ENCODE measurements around the gene POU2F2.
"Not testable (repeated sequence)": the region's sequence is repeated elsewhere in the genome, so short reads cannot be mapped to it uniquely, and the experiment has no call there.

POU2F2 gene

DNA sequence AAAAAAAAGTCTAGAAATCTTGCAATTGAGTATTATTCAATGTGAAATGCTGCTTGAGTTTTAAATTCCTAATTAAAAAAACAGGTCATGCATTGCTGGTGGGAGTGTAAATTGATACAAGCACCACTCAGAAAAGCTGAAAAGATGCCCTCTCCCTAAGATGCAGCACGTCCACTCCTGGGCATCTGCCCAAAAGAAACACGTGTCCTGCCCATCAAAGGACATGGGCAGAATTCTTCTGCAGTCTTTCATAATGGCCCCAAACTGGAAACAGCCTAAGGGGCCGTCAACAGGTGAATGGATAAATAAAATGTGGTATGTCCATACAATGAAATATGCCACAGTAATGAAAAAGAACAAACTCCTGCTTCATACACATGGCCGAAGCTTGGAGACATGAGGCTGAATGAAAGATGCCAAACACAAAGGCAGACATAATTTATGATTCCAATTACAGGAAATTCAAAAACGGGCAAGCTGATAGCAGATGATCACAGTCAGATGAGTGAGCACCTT lies 7.8 kb downstream of the POU2F2 start:
- DNase-seq: no peak

DNA sequence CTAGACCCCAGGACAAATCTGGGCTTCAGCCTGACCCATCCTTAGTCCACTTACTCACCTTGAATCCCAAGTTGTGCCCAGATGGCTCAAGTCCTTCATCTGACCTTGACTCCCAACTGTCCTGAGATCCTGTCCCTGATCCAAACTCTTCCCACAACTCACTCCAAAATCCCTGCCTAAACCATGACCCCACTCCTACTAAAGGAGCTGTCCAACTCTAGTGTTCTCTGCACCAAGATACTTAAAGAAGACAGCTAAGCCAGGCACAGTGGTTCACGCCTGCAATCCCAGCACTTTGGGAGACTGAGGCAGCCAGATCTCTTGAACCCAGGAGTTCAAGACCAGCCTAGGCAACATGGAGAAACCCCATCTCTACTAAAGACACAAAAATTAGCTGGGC lies 8.5 kb downstream of the POU2F2 start:
- no peak for DNase-seq

DNA sequence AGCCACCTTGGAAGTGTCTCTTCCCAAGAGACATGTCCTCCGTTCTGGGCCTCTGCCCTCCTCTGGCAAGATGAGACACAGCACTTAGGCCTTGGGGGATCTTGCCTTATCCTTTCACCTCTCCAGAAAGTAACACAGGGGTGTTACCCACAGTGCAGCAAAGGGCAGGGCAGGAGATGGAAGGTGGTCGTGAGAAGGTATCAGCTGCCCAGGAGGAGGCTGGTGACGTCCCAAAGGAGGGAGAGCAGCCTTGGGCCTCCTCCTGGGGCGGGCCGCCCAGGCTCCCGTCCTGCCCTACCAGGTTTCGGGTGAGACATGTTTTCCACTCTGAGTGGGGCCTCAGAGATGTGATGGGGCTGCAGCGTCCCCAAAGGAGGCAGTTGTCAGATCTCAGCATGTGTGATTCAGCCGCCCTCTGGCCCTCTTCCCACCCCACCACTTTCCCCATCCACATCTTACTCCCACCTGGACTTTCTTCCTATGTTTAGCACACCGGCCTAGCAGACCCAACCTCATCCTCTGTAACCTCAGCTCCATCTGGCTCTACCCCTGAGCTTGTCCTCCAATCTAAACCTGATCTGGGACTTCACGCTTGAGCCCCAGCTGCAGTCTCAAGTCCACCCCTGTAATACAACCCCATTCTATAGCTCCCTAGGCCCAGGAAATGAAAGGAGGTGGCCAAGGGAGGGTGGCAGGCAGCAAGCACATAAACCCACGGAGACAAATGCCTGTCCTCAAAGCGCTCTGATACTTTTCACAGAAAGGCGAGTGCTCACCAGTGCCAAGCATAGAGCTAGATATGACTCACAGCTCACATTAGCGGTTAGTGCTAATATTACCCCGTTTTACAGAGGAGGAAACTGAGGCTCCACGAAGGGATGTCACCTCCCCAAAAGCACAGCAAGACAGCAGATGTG lies 9.3 kb downstream of the POU2F2 start:
- DNase-seq: no peak

DNA sequence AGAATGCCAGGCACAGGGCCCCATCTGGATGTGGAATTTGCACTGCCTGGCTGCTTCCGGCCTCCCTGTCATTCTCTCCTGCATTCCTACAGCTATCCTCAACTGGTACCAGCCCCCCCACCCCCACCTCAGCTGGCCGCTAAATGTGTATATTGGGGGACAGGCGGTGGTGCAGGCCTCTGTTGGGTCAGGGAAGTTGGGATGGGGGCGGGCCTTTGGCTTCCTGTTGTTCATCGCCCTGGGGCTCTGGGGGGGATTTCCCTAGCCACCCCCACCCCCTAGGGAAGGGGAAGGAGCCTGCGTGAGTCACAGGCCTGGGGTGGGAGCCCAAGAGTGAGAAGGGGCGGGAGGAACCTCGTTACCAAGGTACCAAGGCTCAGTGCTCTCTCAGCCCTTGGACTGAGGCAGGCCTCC lies 10.6 kb downstream of the POU2F2 start:
- no peak for DNase-seq

DNA sequence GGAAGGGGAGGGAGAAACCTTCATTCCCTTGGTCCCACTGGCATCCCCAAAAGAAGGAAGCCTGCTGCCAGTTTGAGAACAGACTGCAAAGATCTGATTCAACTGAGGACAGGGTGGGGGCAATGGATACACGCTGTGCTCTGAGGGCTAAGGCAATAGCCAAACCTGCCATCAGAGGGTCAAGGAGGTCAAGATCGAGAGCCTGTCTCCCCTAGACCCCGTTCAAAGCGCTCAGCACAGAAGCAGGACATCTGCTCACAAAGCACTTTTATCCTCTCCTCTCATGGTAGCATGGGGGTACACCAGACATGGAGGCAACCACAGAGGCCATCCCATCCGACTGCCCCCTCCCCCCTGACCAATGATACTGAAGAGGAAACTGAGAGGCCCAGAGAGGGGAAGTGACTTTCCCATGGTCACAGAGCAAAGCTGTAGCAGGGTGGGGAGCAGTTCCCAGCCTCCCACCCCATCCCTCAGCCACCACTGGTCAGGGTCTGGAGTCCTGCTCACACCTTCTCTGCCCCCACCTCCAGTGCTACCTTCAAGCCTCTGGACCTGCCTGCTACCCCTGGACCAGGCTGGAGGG lies 11.1 kb downstream of the POU2F2 start:
- DNase-seq: no peak

DNA sequence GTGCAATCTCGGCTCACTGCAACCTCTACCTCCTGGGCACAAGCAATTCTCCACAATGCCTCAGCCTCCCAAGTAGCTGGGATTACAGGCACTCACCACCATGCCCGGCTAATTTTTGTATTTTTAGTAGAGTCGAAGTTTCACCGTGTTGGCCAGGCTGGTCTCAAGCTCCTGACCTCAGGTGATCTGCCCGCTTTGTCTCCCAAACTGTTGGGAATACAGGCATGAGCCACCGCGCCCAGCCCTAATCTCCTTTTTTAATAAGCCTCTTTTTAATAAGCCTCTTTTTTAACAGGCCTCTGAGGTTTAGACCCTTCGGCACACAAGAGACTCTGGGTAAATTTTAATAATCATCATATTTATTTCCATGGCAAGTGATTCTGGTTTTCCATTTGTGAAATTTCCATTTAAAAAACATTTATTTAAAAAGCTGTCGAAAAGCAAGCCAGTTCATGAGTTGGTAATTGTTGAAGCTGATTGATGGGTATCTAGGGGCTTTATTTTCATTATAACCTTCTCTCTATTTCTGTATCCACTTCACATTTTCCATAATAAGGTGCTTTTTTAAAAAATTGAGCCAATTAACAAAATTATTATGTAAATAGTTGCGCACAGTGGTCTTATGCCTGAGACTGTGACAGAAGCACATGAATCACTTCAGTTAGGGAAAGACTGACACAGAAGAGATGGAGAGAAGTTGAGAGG lies 11.8 kb downstream of the POU2F2 start:
- DNase-seq: no peak

DNA sequence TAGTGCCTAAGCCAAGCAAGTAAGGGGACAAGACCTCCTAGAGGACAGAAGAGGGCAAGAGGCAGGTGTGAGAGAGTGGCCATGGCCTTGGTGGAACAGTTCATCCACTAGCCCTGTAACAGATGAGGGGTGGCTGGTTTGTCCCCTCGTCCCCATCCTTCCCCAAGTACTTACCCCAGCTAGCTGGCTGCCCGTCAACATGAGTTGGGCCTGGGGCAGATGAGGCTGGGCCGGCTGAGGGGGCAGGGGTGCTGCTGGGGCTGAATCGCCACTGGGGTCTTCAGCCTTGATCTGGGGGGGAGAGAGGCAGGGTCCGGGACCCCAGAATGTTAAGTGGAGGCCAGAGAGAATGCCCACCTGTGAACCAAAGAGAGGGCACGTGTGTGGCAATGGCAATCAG lies 15.2 kb downstream of the POU2F2 start:
- no peak for DNase-seq

DNA sequence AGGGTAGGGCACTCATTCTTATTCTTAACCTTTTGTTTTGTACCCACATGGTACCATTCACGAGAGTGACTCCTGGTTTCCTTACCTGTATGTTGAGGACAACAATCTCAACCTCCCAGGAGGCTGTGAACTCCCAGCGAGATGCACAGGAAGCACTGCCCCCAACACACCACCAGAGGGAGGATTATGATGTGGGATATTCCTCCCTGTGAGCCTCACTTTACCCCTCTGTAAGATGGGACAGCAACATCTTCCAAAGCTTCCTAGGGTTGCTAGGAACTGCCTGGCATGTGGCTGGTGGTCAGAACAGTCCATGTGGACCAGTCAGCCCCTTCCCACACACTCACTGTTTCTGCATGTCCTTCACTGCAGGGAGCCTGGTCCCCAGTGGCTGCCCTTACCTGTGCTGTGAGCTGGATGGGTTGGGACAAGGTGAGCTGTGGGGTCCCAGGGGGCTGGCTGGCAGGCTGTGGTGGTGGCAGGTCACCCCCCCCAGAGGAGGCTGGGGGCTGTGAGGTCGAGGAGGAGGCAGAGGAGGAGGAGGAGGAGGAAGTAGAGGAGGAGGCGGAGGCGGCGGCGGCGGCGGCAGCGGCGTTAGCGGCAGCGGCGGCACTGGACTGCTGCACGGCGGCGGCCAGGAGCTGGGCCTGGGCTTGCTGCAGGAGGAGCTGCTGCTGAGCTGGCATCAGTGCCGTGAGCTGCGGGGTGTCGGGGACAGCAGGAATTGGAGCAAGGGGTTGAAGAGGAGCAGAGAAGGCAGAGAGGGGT lies 15.8 kb downstream of the POU2F2 start:
- no peak for DNase-seq

DNA sequence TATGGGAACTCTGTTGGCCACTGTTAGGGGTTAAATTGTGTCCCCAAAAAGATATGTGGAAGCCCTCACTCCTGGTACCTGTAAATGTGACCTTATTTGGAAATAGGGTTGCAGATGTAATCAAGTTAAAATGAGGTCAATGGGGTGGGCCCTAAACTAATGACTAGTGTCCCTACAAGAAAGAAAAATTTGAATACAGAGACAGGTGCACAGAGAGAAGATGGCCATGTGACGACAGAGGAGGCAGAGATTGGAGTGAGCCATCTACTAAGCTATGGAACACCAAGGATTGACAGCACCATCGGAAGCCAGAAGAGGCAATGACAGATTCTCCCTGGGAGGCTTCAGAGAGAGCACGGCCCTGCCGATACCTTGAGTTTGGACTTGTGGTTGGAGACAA lies 16.5 kb downstream of the POU2F2 start:
- no peak for DNase-seq

DNA sequence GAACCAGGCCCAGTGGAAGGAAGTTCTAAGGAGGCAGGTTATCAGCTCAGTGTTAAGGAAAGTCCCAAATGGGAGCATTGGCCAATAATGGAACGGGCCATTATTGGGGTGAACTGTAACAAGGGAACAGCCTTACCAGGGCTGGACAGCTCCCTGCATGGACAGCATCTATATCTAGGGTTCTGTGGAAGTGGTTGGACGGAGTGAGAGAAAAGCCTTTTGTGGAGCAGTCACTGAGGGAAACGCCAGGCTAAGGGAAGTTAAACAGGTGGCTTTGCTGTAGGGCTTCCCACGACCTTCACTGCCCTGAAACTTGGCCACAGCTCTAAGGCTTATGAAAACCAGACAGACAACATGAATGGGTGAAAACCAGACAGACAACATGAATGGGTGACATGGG lies 17.0 kb downstream of the POU2F2 start:
- no peak for DNase-seq

DNA sequence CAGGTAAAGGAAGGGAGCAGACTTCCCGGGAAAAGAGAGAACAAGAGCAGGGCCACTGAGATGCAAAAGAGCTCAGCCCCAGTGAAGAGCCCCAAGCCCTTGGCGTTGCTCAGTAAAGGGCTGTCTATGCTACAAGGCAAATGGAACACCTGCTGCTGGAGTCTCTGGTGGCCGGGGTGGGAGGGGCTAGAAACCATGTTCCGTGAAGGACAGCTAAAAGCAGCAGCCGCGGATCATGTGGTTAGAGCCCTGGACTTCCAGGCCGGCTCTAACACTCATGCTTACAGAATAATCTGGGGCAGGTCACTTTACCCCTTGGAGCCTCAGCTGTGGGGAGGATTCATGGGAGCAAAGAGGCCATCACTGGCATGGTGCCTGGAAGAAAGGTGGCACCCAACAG lies 17.8 kb downstream of the POU2F2 start:
- no peak for DNase-seq

DNA sequence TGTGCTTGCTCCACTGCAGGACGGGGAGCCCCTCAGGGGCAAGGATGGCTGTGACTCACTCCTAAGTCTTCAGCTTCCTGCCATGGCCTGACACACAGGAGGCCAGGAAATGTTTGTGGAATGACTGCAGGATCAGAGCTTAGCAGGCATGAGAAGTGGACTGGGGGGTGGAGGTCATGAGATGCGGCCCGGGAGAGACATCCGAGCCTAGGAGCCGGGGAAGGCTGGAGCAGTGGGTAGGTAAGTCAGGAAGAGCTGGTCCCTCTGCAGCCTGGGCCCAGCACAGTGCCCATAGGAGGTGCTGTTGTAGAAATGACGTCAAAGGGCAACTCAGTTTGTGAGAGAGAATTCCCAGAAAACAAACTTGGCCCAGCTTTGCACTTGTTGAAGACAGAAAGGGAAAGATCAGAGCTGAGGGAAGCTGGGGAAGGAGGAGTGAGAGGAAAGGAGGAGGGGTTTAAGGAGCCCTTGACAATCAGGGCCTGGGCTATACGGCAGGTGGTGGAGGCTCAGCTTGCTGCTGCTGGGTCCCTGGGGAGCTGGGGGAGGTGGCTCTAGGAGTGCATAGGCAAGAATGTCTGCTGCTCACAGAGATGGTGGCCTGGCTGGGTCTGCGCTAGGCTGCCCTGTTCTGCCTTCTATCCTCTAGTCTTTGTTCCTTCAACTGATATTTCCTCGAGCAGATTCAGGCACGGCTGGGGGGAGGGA lies 18.5 kb downstream of the POU2F2 start:
- DNase-seq: no peak

DNA sequence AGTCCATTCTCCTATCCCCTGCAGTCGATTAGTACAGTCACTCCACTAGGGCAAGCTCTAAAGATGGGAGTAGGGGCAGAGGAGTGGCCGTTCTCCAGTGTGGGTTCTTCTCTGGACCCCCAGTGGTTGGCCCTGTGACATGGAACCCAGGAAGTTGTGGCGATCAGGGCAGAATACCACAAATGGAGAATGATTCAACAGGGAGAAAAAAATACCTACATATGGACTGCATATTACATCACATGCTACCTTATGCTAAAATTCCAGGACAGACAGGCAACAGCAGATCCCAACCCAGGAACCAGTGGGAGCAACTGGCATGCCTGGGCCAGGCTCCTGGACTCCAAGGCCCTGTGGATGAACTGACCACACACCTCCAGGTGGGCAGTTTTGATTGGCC lies 20.4 kb downstream of the POU2F2 start:
- DNase-seq: no peak

DNA sequence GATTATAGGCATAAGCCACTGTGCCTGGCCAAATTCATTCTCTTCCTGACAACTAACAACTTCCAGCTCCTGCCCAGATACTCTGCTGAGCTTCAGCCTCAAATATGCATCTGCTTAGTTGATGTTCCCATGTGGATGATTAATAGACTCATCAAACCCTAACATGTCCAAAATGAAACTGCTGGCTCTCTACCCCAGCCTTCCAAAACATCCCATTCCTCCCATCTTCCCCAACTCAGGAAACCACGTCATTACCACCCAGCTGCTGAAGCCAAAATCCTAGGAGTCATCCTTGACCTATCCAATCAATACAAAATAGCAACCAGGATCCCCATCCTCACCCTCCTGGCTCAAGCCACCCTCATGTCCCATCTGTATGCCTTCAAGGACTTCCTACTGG lies 20.9 kb downstream of the POU2F2 start:
- DNase-seq: no peak

DNA sequence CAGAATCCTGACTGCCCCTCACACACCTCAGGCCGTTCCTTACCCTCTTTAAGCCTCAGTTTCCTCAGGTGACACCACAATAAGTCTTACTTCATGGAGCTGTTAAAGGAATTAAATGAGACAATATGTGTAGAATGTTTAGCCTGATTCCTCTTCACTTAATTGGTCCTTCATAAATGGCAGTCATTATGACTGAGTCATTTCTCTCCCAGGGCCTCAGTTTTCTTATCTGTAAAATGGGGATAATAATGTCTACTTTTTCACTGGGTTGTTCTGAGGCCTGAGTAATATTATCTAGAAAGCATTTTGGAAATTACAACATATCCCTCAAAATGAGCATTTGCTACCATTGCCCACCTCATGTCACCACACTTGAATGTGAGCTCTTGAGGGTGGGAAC lies 21.6 kb downstream of the POU2F2 start:
- DNase-seq: no peak

DNA sequence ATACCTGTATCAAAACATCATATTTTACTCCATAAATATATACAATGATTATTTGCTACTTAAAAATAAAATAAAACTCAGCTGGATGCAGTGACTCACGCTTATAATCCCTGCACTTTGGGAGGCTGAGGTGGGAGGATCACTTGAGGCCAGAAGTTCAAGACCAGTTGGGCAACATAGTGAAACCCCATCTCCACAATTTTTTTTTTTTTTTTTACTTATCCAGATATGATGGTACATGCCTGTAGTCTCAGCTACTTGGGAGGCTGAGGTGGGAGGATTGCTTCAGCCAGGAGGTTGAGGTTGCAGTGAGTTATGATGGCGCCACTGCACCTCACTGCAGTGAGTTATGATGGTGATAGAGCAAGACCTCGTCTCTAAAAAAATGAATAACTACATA lies 22.4 kb downstream of the POU2F2 start:
- no peak for DNase-seq

DNA sequence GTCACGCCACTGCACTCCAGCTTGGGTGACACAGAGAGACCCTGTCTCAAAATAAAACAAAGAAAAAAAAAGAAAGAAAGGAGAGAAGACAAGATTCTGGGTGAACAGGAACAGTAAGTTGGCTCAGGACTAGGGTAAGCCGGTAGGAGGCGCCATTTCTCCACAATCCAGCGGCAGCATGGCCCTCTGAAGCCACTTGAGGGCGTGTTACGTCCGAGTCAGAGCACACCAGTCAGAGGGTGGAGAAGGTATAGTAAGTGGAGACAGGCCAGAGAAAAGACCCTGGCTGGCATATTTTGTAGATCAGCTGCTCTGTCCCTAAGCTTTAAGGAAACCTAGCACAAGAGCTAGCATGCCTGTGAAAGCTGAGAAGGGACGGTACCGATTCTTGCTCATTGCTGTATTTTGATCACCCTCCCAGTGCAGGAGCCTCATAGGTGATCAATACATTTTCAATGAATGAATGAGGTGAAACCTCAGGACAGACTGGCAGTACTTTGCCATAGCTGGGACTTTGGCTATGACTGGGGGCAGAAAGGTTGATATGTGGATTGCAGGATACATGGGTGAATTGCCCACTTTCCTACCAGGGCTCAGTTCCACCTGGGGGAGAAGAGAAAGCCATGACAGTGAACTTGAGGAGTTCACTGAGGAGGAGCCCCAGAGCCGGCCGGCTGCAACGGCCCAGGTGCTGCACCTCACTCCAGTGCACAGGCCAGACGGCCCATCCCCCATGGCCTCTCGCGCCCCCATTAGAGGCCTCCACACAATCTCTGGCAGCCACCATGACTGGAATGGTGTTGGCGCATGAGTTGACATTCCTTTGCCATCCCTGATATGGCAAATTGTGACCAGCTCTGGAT lies 23.5 kb downstream of the POU2F2 start:
- peak; percentile 81 to 89 for DNase-seq

DNA sequence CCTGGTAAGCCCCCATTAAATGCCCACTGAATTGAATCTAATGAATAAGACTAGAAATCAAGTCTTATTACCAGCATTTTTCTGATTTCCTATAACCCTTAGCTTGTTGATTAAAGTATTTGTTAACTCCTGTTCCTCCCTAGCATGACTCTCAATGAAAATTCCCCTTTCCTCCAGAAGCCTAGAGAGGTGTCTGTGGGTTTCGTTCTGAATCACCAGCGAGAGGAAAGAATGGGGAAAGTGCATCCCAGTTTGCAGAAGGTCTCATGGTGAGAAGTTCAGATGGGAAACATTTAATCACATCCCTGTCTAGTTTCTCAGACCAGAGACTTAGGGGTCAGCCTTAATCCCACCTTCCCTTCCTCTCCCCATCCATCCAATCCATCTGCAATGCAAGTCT lies 26.9 kb downstream of the POU2F2 start:
- DNase-seq: no peak

DNA sequence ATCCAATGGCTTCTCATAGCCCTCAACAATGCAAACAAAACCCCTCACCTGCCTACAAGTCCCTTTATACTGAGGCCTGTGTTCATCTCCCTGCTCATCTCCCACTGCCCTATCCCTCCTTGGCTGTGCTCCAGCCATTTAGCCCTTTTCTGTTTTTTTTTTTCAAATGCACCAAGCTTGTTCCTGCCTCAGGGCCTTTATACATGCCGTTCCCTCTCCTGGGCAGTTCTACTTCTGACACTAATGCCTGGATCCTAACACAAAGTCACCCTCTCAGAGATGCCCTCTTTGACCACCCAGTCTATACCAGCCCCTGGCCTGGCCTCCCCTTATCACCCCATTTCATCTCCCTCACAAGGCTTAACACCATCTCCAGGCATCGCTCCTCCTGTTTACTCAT lies 29.4 kb downstream of the POU2F2 start:
- no peak for DNase-seq

DNA sequence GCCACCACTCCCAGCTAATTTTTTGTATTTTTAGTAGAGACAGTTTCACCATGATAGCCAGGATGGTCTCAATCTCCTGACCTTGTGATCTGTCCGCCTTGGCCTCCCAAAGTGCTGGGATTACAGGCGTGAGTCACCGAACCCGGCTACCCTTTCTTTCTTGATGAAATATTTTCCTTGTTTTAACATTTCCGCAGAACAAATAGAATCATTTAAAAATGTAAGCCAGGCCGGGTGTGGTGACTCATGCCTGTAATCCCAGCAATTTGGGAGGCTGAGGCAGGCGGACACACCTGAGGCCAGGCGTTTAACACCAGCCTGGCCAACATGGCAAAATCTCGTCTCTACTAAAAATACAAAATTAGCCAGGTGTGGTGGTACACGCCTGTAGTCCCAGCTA lies 32.0 kb downstream of the POU2F2 start:
- not testable (repeated sequence) for DNase-seq

DNA sequence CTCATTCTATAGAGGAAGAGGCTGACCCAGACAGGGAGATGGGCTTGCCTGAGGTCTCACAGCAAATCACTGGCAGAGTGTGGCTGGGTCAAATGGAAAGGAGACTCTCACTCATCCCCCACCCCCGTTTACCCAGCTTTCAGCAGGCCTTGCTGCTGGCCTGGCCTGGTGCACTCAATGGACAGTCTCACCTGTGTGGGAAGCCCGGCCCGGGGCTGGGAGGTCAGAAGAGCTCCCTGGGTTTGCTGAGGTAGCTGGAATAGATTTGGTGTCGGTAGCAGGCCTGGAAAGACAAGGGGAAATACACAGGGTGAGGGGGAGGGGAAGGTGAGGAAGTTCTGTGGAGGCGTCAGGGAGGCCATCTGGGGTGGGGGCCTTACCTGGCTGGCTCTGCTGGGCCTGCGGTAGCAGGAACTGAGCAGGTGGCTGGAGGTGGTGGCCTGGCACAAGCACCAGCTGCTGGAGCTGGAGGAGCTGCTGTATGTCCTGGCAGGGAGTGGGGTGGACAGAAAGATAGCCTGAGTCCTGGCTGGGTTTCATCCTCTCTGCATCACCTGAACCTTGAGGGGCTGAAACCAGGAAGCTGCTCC lies 32.8 kb downstream of the POU2F2 start:
- DNase-seq: no peak

Measured in NCI-H1930 (cell line).